Measurements from ENCODE around the gene GAK. TPM values are rescaled to one million over a fixed set of nuclear protein-coding genes. Genes with fewer than 3 reads are reported as not detected.
A peak's percentile ranks its signal among the peaks of the same experiment; 100 is the strongest.

The GAK gene
- total RNA-seq, 3 donors from 2014 or later = 140 to 161 (median 148) TPM

DNA sequence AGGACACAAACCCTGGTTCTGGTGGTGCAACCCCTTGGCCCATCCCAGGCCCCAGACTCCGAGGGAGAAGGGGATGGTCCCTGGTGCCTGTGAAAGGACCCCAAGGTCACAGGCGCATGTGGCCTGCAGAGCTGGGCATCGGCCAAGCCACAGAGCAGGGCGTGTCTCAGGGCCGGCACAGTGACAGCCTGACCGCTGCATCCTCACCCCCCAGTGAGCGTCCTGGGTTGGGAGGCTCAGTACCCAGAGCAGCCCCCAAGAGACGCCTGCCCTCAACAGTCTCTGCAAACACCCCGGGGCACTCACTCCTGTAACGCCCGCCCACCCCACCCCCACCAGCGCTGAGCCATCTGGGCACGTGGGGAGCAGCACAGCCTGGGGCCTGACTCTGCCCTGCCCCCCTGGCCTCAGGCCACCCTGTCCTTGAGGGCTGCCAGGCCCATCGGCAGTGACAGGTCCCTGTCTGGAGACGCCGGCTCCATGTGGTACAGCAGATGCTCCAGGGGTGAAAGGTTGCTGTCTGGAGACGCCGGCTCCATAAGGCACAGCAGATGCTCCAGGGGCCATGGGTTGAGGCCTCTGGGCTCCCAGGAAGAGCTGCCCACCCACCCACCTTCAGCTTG, 81.7 kb downstream of the GAK start:
- no peak overlapping the region for H3K4me3 Mint-ChIP-seq
- H3K27me3 Mint-ChIP-seq (ENCODE audit: low read depth) = no peaks in the 10 kb centered on the region
- DNase-seq (no peak), ATAC-seq (no peak)
- H3K36me3 Mint-ChIP-seq (ENCODE audit: insufficient read depth) = peaks cover 23% of the 10 kb centered on the region
- H3K4me1 Mint-ChIP-seq (ENCODE audit: low read depth) = no peaks in the 10 kb centered on the region
- no peaks in the 10 kb centered on the region for H3K9me3 Mint-ChIP-seq

DNA sequence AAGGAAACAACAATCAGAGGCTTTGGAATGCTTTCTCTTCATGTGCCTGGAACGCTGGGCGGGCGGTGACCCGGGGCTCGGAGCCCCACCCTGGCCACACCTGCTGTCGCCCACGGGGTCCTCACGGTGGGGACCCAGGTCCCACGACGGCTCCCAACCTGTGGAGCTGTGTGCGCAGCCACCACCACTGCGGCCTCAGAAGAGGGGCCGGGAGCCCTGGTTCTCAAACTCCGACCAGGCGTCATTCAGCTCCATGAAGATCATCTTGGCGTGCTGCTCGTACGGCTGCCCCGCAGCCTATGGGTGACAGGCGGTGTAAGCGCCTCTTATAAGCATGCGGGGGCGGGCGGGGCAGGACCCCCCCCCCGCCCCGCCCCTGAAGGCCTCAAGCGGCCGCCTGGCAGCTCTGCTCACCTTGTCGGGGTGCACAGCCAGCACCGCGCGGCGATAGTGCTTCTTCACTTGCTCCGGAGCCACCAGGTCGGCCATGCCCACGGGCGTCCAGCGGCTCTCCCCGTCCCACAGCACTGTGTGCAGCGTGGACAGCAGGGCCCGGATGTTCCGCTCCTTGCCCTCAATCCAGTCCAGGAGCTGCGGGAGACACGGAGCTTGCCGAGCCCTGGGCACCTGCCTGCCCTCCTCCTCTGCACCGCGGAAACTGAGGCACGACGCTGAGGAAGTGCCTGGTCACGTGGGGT, 82.5 kb downstream of the GAK start:
- Mint-ChIP-seq H3K4me1 (ENCODE audit: low read depth) (no peaks in the 10 kb centered on the region), H3K36me3 (ENCODE audit: insufficient read depth) (peaks cover 16% of the 10 kb centered on the region), H3K9me3 (no peaks in the 10 kb centered on the region), H3K27me3 (ENCODE audit: low read depth) (no peaks in the 10 kb centered on the region), H3K4me3 (no peak overlapping the region)
- DNase-seq = no peak
- no peak for ATAC-seq

DNA sequence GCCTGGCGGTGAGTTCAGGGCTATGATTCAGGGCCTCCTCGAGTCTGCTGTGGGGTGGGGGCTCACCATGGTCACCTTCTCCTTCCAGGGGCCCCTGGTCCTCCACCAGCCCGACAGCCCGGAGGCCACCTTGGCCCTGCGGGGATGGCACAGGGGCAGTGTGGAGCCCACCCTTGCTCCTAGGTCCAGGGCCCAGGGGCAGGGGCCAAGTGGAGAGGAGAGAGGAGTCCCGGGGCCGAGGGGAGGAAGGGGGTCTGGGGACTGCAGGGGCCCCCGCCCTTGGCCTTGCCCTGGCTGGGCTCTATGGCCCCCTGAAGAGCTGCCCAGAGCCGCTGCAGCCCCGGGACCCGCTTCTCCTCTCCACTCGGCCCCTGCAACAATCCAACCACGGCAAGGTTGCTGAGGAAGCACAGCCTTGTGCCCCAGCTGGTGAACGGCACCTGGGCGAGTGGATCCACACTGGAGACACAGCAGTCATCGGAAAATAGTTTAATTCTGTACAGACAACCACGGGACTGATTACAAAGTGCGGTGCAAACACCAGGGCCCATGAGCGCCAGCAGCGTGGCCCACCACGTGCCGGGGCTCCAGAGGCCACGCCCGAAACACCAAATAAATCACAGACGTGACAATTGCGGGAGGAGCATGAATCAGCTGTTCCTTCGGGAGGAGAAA, 83.2 kb downstream of the GAK start:
- no peak overlapping the region for H3K4me3 Mint-ChIP-seq
- H3K27me3 Mint-ChIP-seq (ENCODE audit: low read depth) = no peaks in the 10 kb centered on the region
- H3K4me1 Mint-ChIP-seq (ENCODE audit: low read depth) = no peaks in the 10 kb centered on the region
- DNase-seq (no peak), ATAC-seq (no peak)
- H3K9me3 Mint-ChIP-seq = no peaks in the 10 kb centered on the region
- peaks cover 14% of the 10 kb centered on the region for H3K36me3 Mint-ChIP-seq (ENCODE audit: insufficient read depth)

DNA sequence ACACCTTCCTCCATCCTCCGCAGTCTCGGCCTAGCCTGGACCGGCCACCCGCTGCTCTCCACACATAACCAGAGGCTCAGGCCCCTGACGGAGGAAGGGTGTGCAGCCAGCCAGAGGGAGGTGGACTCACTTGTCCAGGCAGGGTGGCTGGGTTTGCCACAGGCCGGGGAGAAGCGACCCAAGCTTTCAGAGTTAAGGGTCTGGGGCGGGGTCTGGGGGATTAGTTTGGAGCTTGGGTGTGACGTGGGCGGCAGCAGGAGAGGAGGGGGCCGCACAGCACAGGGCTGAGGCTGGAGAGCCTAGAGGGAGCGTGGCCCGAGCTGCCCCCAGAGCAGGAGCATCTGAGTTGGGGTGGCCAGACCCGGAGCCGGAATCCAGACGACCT, 83.8 kb downstream of the GAK start:
- Mint-ChIP-seq H3K4me1 (ENCODE audit: low read depth) (no peaks in the 10 kb centered on the region), H3K4me3 (no peak overlapping the region), H3K9me3 (no peaks in the 10 kb centered on the region), H3K36me3 (ENCODE audit: insufficient read depth) (peaks cover 14% of the 10 kb centered on the region), H3K27me3 (ENCODE audit: low read depth) (no peaks in the 10 kb centered on the region)
- ATAC-seq (no peak), DNase-seq (no peak)

DNA sequence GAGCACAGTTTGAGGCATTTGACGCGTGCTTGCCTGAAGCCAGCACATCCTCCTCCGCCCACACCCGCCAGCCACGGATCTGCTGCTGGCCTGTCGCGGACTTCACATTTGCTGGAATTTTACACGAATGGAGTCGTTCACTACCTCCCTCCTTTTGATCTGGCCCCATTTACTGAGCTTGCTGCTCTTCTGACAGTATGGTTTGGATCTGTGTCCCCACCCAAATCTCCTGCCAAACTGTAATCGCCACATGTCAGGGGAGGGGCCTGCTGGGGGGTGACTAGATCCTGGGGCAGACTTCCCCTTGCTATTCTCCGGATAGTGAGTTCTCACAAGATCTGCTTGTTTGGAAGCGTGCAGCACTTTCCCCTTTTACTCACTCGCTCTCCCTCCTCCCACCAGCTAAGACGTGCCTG, 86.3 kb downstream of the GAK start:
- ATAC-seq (no peak), DNase-seq (no peak)
- no peaks in the 10 kb centered on the region for H3K27me3 Mint-ChIP-seq (ENCODE audit: low read depth)
- no peak overlapping the region for H3K4me3 Mint-ChIP-seq
- peaks cover 19% of the 10 kb centered on the region for H3K36me3 Mint-ChIP-seq (ENCODE audit: insufficient read depth)
- H3K4me1 Mint-ChIP-seq (ENCODE audit: low read depth) = peaks cover under 1% of the 10 kb centered on the region
- no peaks in the 10 kb centered on the region for H3K9me3 Mint-ChIP-seq

DNA sequence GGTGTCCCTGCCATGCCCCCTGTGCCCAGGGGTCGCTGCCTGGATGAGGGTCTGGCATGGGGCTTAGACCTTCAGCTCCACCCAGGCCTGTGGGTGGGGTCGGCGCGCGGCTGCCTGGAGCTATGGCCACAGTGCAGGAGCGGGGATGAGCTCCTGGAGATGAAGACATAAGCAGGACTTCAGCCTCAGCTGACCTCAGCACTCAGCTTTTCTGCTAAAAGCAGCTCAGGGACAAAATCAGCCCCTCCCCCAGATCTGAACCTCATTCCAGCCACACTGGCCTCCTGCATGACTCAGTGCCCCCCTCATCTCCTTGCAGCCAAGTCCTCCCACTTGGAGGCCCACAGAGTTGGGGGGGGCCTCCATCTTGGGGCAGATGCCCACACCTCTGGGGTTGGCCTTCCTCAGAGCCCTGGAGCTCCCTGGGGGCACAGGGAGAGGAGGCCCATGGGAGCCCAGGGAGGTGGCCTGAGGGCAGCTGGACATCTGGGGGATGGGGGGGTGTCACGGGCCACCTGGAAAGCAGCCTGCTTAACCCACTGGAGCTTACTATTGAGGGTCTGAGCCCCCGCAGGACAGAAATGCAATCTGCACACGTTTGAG, 86.8 kb downstream of the GAK start:
- Mint-ChIP-seq H3K4me3 (no peak overlapping the region), H3K27me3 (ENCODE audit: low read depth) (no peaks in the 10 kb centered on the region), H3K9me3 (no peaks in the 10 kb centered on the region), H3K4me1 (ENCODE audit: low read depth) (peaks cover 4% of the 10 kb centered on the region), H3K36me3 (ENCODE audit: insufficient read depth) (peaks cover 22% of the 10 kb centered on the region)
- DNase-seq (no peak), ATAC-seq (no peak)

DNA sequence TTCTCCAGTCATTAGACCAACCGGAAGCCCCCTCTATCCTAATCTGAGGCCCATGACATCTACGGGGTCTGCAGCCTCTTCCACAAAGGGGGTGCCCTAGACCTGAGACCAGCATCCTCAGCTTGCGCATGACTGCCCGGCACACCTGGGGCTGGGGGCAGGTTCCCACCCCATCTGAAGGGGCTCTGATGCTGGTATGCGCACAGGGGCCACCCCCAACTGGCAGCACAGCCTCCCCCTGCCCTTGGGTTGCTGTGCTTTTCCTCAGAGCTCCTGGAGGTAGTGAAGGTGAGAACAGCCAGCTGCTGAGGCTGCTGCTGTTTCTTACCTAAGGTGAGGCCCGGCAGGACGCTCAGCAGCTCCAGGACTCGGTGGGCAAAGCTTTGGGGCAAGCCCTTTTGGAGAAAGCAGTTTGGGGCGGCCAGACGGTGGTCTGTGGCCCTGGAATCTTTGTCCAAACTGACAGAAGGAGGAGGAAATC, 87.3 kb downstream of the GAK start:
- H3K27me3 Mint-ChIP-seq (ENCODE audit: low read depth) = no peaks in the 10 kb centered on the region
- H3K4me3 Mint-ChIP-seq = no peak overlapping the region
- H3K9me3 Mint-ChIP-seq = no peaks in the 10 kb centered on the region
- ATAC-seq (no peak), DNase-seq (no peak)
- H3K4me1 Mint-ChIP-seq (ENCODE audit: low read depth) = peaks cover 7% of the 10 kb centered on the region
- H3K36me3 Mint-ChIP-seq (ENCODE audit: insufficient read depth) = peaks cover 22% of the 10 kb centered on the region

DNA sequence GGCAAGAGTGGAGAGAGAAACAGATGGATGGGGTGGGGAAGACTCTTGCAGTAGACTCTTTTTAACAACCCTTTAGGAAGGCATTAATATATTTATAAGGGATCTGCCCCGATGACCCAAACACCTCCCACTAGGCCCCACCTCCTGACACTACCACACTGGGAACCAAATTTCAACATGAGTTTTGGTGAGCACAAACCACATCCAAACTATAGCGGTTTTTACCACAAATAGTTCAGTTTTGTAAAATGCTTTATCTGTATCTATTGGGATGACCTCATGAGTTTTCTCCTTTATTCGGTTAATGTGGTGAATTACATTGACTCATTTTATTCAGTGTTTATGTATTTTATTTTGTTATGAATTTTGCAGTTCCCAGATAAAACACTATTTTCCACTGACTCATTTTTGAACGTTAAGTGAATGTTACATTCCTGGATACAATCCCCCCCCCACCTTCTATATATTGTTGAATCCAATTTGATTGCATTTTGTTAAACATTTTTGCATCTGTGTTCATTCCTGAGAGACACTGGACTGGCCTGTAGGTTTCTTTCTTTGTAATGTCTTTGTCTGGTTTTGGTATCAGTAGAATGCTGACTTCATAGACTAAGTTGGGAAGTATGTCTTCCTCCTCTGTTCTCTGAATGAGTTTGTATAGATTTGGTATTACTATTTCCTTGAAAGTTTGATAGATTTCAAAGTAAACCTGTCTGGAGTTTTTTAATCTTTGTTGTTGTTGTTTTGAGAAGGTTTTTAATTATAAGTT, 92.3 kb downstream of the GAK start:
- Mint-ChIP-seq H3K27me3 (ENCODE audit: low read depth) (no peaks in the 10 kb centered on the region), H3K36me3 (ENCODE audit: insufficient read depth) (peaks cover 14% of the 10 kb centered on the region), H3K4me1 (ENCODE audit: low read depth) (peaks cover 8% of the 10 kb centered on the region), H3K9me3 (peaks cover 8% of the 10 kb centered on the region), H3K4me3 (no peak overlapping the region)
- ATAC-seq (peak; percentile 66 to 72), DNase-seq (no peak)

DNA sequence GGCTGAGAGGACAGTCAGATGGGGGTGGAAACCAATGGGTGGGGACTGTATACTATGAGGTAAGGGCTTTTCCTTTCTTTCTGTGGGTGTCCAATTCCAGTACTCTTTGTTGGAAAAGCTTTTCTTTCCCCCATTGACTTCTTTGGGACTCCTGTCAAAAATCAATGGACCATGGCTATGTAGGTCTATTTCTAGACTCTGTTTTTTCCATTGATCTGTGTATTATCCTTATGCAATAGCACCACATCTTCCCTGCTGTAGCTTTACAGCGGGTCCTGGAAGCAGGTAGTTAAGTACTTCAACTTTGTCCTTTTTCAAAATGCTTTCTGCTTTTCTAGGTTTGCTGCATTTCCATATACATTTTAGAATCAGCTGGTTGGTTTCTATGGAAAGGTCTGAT, 94.3 kb downstream of the GAK start:
- no peak for ATAC-seq
- peaks cover 10% of the 10 kb centered on the region for H3K36me3 Mint-ChIP-seq (ENCODE audit: insufficient read depth)
- peaks cover 8% of the 10 kb centered on the region for H3K9me3 Mint-ChIP-seq
- no peaks in the 10 kb centered on the region for H3K27me3 Mint-ChIP-seq (ENCODE audit: low read depth)
- H3K4me1 Mint-ChIP-seq (ENCODE audit: low read depth) = peaks cover 15% of the 10 kb centered on the region
- DNase-seq = no peak
- H3K4me3 Mint-ChIP-seq = no peak overlapping the region

DNA sequence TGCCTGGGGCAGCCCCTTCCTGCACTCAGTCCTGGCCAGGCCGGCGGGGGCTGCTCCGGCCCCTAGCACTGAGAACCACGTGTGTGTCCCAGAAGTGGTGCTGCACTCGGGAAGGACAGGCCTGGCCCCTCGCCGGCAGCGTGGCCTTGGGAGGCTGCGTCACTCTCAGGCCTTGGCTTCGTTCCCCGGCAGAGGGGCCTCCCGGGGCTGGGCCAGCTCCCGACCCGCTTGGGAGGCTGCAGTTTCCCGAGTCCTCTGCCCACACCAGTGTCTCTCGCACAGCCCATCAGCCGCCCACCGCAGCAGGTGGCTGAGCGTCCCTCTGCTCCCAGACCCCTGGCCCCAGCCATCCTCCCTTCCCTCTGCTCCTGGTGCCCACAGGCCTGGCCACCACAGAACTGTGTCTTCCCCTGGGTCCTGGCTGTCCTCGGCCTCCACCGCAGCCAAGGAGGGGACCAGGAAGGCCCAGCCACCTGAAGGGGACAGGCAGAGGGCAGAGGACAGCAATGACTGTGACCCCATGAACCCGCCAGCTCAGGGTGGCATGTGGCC, 95.3 kb downstream of the GAK start:
- ATAC-seq = no peak
- Mint-ChIP-seq H3K4me1 (ENCODE audit: low read depth) (peaks cover 15% of the 10 kb centered on the region), H3K9me3 (peaks cover 8% of the 10 kb centered on the region), H3K36me3 (ENCODE audit: insufficient read depth) (peaks cover 5% of the 10 kb centered on the region), H3K4me3 (no peak overlapping the region), H3K27me3 (ENCODE audit: low read depth) (no peaks in the 10 kb centered on the region)
- DNase-seq = no peak

DNA sequence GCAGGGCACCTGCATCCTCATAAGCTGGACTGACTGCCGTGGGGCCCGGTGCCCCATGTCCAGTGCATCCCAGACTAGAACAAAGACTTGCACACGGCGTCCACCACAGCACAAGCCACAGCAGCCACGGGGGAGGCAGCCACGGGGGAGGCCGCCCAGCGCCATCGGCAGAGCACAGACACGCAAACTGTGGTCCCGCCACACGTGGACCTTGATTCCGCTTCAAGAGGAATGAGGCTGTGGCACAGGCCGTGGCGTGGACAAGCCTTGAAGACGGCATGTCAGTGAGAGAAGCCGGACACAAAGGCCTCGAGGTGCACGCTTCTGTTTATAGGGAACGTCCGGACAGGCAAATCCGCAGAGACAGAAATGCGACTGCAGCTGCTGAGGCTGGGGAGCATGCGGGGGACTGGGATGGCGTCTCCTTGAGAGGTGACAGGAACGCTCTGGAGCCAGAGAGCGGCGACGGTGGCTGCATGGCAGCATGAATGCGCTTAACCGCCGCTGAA, 96.1 kb downstream of the GAK start:
- no peak for DNase-seq
- no peak for ATAC-seq
- Mint-ChIP-seq H3K4me3 (no peak overlapping the region), H3K9me3 (peaks cover 8% of the 10 kb centered on the region), H3K4me1 (ENCODE audit: low read depth) (peaks cover 15% of the 10 kb centered on the region), H3K36me3 (ENCODE audit: insufficient read depth) (peaks cover 3% of the 10 kb centered on the region), H3K27me3 (ENCODE audit: low read depth) (no peaks in the 10 kb centered on the region)

DNA sequence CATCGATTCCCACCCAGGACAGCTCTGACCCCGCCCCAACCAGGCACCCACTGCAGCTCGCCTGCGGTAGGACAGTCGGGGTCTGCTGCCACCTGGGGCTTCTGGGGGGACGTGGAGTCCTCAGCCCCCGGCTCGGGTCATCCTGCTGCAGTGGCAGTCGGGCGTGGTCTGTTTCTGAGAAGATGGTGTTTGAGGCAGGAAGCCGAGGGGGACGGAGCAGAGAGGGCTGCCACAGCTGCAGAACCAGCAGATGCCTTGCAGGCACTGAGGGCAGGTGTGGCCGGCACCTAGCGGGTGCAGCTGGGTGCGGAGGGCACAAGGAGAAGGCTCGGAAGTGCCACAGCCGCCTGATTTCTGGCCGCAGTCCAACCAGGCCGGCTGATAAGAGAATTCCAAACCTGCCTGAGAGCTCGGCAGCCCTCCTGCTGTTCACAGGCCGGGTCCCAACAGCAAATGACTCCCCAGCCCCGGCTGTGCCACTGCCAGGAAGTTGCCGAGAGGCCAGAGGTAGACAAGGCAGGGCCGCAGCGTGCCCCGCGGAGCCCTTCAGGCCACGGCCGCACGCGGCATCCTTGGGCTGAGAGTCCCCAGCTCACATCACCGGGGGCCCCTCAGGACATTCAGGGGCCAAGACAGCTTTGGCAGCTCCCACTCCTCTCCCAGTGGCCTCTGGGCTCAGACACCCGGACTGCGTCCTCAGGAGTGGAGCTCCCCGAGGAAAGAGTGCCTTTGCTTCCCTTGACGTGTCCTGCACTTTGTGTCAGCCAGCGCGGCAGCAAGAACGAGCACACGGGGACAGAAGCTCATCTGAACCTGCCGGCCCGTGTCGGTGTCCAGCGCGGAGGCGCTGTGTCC, 96.7 kb downstream of the GAK start:
- no peaks in the 10 kb centered on the region for H3K36me3 Mint-ChIP-seq (ENCODE audit: insufficient read depth)
- DNase-seq (no peak), ATAC-seq (no peak)
- H3K9me3 Mint-ChIP-seq = peaks cover 8% of the 10 kb centered on the region
- H3K27me3 Mint-ChIP-seq (ENCODE audit: low read depth) = no peaks in the 10 kb centered on the region
- H3K4me3 Mint-ChIP-seq = no peak overlapping the region
- peaks cover 11% of the 10 kb centered on the region for H3K4me1 Mint-ChIP-seq (ENCODE audit: low read depth)

Data from activated T-cell treated with anti-CD3 and anti-CD28 coated beads, Interleukin-2, amount 50 U/mL, for 4 hours (primary cell).